Left lobe of liver (tissue), 2 donors: ENCODE measurements around the gene SYT9. TPM values are rescaled to one million over a fixed set of nuclear protein-coding genes. Genes with fewer than 3 reads are reported as not detected.
"Not testable (repeated sequence)": the region's sequence is repeated elsewhere in the genome, so short reads cannot be mapped to it uniquely, and the experiment has no call there.

Source experiments
- ATAC-seq: fragments of 200-7000 bp; cut with Tn5 transposase; one replicate; pipeline ENCODE4 v1.9.1; 2020; ENCODE audit warnings: mild to moderate bottlenecking, moderate library complexity
- DNase-seq: peaks from one replicate; pipeline ENCODE4 v3.0.0-alpha.2; 2020; ENCODE audit warnings: low spot score
- total RNA-seq: library from RNA; stranded (reverse); gene quantifications from one replicate; pipeline ENCODE4 v1.2.1, GENCODE V29; 2021
- donor health status: DM: no; HTN: no; CAD: no; lungs with moderate emphysema.
- donor health status: DM: no; HTN: yes; CAD: no.

The SYT9 gene
- total RNA-seq, 1 donor from 2014 or later: 11.3 TPM

DNA sequence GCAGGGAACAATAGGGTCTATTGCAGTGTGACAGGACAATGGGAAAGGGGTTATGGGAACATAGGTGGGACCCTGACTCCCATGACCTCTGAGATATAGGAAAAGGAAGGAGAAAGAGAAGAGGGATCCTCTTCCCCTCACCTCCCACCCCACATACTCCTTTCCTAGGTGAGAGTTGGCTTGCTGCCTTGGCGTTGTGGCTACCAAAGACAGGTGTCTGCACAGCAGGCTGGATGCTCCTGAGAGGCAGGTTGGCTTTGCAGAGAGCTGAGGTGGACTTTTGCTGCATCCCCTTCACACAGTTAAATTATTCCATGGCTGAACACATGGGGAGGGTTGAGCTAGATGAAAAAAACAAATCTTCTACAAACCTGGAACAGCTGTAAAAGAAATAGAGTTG, 80.7 kb downstream of the SYT9 start:
- no peak for ATAC-seq
- DNase-seq: no peak

- ATAC-seq (peak; percentile 47), DNase-seq (no peak)
These were observed 81.3 kb downstream of the SYT9 start for GRCh38 chr11:7332962-7333361.

DNA sequence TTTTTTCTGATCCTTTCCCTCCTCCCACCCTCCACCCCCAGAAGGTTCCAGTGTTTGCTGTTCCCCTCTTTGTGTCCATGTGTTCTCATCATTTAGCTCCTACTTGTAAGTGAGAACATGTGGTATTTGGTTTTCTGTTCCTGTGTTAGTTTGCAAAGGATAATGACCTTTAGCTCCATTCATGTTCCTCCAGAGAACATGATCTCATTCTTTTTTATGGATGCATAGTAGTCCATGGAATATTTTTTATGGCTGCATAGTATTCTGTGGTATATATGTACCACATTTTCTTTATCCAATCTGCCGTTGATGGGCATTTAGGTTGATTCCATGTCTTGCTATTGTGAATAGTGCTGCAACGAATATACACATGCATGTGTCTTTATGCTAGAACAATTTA, 83.7 kb downstream of the SYT9 start:
- not testable (repeated sequence) for DNase-seq, ATAC-seq

DNA sequence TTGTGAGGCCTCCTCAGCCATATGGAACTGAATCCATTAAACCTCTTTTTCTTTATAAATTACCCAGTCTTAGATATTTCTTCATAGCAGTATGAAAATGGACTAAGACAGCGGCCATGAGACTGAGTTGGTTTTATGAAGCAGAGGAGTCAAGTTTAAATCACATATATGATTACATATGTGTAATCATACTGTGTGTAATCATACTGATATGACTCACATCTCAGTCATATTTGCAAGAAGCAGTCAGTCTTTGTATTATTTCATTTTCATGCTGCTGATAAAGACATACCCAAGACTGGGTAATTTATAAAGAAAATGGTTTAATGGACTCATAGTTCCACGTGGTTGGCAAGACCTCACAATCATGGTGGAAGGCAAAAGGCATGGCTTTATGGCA, 89.8 kb downstream of the SYT9 start:
- no peak for ATAC-seq
- DNase-seq: no peak

DNA sequence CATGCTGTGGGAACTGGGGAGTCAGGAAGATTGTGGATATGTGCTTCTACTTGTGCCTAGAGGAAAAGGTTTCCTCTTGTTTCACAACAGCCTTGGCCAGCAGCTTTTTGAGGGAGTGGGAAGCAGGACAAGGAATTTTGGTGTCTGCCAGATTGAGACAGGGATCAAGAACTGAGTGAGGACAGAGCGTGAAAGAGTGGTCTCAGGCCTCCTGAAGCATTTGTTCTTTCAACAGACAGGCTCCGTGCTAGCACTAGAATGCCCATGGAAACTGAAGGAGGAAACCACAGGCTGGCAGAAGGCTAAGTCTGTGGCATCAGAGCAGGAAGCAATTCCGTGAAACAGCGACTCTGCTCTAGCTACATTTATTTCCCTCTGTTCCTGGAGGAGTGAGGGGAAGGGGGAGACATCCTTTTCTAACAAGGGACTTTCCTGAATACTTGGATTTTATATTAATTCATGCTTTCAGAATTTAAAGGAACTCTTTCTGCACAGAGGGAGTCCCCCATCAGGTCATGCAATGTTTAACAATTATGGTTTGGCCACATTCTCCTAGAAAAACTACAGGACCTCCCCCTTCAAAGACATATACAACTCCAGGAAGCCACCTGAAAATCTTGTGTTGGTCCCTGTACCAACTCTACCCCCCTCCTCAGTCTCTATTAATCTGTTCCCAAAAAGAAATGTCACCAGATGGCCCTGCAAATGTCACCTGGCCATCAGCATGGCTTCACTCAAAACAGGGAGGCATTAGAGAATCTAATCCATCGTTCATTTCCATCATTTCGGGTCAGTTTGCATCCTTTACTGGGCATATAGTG, 96.1 kb downstream of the SYT9 start:
- no peak for ATAC-seq
- no peak for DNase-seq

DNA sequence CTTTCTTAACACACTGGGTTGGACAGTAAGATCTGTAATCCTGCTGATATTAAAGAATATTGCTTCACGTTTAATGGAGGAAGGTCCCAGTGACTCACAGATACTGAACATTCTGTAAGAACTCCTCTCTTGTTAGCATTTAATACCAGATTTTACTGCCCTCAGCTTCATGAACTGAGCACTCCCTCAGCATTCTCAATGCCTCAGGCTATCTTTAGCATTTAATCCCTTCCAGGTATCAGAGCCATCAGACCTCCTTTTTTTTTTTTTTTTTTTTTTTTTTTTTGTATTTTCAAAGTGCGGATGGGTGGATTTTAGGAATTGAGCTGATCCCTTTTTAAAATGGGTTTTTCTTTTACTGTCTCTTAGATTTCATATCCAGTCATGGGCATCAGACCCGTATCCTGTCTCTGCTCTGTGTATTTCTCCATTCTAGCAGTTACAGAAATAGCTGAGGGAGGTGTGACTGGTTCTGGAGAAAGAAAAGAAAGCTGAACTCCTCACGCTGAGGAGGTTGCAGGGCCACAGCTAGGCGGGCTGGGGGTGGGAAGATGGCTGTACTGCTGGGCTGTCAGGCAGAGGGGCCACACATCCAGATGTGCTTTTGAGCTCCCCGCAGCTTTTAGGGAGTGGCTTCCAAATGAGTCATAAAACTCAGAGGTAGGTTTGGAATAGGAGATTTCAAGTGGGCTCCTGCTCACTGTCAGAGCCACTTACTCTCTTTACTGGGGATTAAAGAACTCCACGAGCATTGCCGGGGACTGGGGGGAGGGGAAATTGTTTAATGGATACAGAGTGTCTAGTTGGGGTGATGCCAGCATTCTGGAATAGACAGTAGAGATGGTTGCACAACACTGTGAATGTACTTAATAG, 97.0 kb downstream of the SYT9 start:
- ATAC-seq: no peak
- DNase-seq: no peak

DNA sequence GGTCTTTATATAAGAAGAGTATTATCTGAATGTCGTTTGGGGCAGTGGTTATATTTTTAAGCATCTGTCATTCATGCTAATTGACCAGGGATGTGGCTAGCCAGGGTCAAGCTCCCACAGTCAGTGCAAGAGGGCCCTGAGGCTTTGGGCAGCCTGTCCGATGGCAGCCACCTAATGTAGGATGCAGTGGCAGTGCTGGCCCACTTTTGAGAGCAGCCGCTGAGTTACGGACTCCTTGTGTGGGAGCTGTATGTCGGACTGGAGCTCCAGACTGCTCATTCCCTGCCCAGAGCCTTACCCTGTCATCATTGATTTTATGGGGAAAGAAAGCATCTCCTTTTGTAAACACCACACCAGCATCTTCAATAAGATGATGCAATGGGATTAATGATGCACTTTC, 99.5 kb downstream of the SYT9 start:
- no peak for ATAC-seq
- no peak for DNase-seq

DNA sequence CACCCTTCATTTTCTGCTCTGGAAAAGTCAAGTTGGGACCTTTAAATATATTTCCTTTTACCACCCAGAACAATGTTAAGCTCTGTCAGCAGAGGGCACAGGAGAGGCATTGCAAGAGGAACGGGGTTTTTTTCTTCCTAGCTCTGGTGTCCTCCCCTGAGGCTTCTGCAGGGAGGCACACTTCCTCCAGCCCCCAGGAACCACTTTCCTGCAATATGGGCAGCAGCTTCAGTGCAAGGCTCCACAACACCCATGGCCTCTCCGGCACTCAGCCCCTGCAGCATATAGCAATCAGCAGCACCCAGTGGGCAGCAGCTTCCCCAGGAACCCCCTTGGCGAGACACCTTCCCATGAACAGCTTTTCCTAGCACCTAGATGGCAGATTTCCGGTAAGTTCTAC, 101.4 kb downstream of the SYT9 start:
- no peak for DNase-seq
- ATAC-seq: peak; percentile 68

DNA sequence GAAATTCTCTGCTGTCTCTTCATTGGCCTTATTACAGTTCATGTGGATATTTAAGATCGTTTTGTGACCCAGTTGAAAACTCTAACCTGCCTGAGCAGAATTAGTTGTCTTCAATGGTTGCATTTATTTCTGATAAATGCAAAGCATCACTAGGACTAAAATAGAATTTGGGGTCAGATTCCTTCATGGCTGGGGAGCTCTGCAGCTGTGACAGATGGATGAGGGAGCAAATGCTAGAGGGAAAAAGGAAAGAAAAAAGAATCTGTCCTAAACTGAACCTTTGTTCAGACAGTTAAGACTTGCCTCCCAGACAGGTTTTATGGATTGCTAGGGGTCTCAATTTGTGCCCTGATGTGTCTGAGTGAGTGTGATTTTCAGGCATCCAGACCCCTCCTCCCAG, 113.0 kb downstream of the SYT9 start:
- ATAC-seq (no peak), DNase-seq (no peak)

DNA sequence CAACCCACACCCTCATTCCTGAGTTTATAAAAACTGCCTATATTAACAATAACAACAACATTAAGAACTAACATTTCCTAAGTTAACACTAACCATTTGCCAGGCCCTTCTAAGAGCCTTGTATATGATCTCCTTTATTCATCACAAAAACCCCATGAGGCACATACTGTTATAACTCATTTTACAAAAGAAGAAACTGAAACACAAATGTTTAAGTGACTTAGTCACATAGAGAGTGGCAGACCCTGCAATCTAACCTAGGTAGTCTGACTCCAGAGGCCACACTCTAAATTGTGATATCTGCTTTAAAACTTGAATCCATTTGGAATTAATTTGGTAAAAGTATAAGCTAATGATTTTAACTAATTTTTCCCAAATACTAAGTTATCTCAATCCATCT, 116.1 kb downstream of the SYT9 start:
- ATAC-seq (no peak), DNase-seq (no peak)

DNA sequence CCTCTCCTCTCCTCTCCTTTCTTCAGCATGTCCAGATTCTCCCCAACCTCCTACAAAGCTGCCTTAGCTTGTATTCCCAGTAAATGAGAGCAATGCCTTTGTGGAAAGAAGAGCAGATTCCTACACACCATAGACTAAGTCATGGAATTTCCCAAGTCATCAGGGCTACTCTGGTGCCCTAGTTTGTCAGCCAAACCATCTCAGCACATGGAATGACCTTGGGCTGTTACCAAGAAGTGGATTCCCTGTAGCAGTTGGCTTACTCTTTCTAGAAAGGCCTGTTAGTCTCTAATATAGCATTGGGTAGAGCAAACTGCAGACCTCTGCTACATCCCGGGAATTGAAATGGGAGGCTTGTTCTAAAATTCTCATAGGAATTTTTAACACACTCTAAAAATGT, 124.7 kb downstream of the SYT9 start:
- DNase-seq: no peak
- ATAC-seq: no peak

DNA sequence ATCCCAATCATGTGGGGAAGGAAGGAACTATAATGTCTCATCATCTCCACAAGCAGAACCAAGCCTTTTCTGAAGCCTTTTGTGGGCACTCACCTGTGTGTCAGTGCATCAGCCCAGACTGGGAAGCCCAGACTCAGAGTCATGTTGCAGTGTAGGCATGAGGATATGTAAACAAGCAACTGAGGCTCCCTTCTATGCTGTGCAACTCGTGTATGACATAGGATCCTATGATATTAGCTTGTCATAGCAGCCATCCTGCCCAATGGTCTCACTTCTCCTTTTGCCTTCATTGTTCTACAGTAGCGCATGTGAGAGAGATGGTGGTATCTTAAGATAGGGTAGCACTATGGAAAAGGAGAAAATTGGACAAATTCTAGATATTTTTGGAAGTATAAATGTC, 130.2 kb downstream of the SYT9 start:
- no peak for DNase-seq
- ATAC-seq: no peak

DNA sequence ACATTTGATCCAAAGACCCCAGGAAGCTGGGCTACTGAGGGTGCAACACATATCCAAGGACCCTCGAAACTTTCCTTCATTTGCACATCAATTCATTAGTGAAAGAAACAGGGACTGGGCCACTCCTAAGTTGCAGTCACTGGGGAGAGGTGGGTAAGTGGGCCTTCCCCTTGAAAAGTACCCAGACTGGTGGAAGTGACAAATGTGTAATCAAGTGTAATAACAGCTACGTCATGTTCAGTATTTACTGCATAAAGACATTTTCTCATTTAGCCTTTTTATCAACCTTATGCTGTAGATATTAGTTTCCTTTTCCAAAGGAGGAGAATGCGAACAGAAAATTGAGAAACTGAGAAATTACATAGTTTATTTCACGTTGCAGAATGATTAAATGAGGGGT, 131.7 kb downstream of the SYT9 start:
- ATAC-seq (no peak), DNase-seq (no peak)

DNA sequence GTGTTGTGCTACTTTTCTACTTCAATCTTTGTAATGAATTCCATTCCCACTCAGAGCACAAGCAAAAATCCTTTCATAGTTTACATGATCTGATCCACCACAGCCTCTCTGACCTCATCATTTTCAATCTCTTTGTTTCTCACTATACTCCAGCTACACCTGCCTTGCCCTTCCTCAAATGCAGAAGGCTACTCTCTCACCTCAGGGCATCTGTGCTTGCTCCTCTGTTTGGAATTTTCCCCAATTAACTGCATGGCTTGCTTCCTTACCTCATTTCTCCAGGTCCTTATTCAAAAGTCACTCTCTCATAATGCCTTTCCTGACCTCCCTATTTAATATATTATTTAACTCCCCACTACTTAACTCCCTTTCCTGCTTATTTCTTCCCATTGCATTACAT, 133.0 kb downstream of the SYT9 start:
- no peak for ATAC-seq

GRCh38 chr11:7385532-7385931, 133.8 kb downstream of the SYT9 start:
- ATAC-seq: peak; percentile 42

More for the DNA sequence above, 133.0 kb downstream of the SYT9 start:
- no peak for DNase-seq

GRCh38 chr11:7413961-7414915, 162.5 kb downstream of the SYT9 start:
- peak; percentile 74 for ATAC-seq
- DNase-seq: no peak

More at GRCh38 chr11:7385532-7385931, 133.8 kb downstream of the SYT9 start:
- no peak for DNase-seq

DNA sequence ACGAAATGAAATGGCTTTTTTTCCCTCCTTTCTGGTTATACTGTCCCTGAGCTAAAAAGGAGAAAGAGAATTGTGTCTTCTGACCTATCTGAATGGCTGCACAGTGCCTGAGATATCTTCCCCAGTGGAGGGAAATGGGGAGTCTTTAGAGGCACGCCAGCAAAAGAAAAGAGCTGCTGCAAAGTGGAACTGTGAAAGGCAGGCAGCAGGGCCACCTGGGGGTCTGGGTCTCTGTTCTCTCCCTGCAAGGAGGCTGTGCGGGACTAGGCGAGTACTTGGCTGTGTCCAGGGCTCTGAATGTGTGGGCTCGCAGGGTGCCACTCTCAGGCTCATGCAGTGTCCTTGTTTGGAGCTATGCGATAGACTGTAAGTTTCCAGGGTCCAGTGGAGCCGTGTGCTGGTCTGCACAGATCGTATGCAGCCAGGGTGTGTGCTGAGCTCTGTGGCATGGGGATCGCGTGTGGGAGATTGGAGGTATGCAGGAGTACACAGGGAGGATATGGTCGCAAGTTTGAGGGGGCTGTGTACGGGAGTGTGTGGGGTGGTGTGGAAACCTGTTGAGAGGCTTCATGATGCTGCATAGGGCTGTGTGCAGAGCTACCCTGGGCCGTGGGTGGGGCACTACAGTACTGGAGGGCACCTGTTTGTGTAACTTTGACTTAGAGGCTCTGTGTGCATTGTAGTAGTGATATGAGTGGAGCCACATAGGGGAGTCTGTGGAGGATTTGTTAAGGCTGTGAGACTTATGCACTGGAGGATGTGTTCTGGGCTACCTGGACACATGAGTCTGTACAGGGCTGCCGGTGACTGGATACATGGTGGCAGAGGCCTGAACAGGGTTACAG, 163.5 kb downstream of the SYT9 start:
- DNase-seq: no peak
- ATAC-seq: no peak

GRCh38 chr11:7416080-7416479, 164.4 kb downstream of the SYT9 start:
- DNase-seq (no peak), ATAC-seq (no peak)

DNA sequence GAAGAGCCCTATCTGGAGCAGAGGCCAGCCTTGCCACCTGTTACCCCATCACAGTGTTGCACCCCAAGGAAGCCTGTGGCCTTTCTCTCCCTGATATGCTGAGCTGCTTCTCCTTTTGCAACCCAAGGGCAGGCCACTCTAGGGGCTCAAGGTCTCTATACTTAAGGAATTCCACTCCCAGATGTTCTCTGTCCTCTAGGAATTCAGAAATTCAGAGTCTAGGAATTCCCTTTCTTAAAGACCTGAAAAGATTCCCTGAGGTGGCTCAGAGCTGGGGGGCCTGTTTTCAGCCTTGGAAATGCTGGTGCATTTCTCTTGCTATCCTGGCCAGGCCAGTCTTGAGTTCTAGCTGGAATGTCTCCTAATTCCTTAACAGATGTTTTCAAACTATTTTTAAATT, 165.6 kb downstream of the SYT9 start:
- ATAC-seq (no peak), DNase-seq (no peak)

DNA sequence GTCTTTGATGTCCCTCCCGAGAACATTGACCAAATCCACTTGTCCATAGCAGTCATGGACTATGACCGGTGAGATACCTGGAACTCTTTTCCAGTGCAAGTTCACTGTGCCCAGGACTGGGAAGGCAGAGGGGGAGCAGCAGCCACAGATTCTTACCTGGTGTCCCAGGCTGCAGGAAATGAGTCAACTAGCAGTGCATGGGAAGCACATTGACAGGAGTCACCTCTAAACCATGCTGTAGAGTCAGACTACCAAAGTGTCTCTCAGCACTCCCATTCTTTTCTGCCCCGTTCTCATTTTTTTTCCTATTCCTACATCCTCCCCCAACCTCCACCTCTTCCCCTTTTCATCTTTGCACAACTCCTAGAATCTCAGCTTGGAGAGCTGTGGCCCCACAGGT, 166.4 kb downstream of the SYT9 start:
- DNase-seq (no peak), ATAC-seq (no peak)
